Measurements from ENCODE around the gene RAB25.
"Not testable (repeated sequence)": the region's sequence is repeated elsewhere in the genome, so short reads cannot be mapped to it uniquely, and the experiment has no call there.

Gene RAB25

GRCh38 chr1:156055281-156056048, 5.5 kb upstream of the RAB25 start:
- DNase-seq, result no peak

- DNase-seq, result no peak
These were observed 4.6 kb upstream of the RAB25 start for GRCh38 chr1:156056326-156056849.

GRCh38 chr1:156062189-156062588, 1.2 kb downstream of the RAB25 start:
- no peak for DNase-seq

- no peak for DNase-seq
These were observed 3.0 kb downstream of the RAB25 start for GRCh38 chr1:156063997-156064285.

- DNase-seq, result no peak
These were observed 3.7 kb downstream of the RAB25 start for GRCh38 chr1:156064615-156065014.

GRCh38 chr1:156065212-156065611, 4.3 kb downstream of the RAB25 start:
- no peak for DNase-seq

- no peak for DNase-seq
These were observed 4.9 kb downstream of the RAB25 start for GRCh38 chr1:156065871-156066270.

- no peak for DNase-seq
These were observed 6.3 kb downstream of the RAB25 start for GRCh38 chr1:156067262-156067661.

- no peak for DNase-seq
These were observed 8.8 kb downstream of the RAB25 start for GRCh38 chr1:156069490-156070455.

GRCh38 chr1:156070548-156070947, 9.6 kb downstream of the RAB25 start:
- DNase-seq, result no peak

GRCh38 chr1:156071332-156071816, 10.4 kb downstream of the RAB25 start:
- DNase-seq, result not testable (repeated sequence)

- DNase-seq, result no peak
These were observed 11.3 kb downstream of the RAB25 start for GRCh38 chr1:156072251-156072650.

- no peak for DNase-seq
These were observed 12.2 kb downstream of the RAB25 start for GRCh38 chr1:156073110-156073687.

GRCh38 chr1:156073740-156074139, 12.8 kb downstream of the RAB25 start:
- DNase-seq, result no peak

GRCh38 chr1:156074661-156075060, 13.7 kb downstream of the RAB25 start:
- no peak for DNase-seq

GRCh38 chr1:156075162-156075561, 14.2 kb downstream of the RAB25 start:
- no peak for DNase-seq

- no peak for DNase-seq
These were observed 14.8 kb downstream of the RAB25 start for GRCh38 chr1:156075775-156076204.

- DNase-seq, result no peak
These were observed 15.9 kb downstream of the RAB25 start for GRCh38 chr1:156076609-156077429.

GRCh38 chr1:156077430-156077760, 16.4 kb downstream of the RAB25 start:
- DNase-seq, result no peak

GRCh38 chr1:156078728-156079127, 17.8 kb downstream of the RAB25 start:
- no peak for DNase-seq

GRCh38 chr1:156079762-156080161, 18.8 kb downstream of the RAB25 start:
- no peak for DNase-seq

GRCh38 chr1:156080241-156080862, 19.4 kb downstream of the RAB25 start:
- no peak for DNase-seq
